Activated naive CD4-positive, alpha-beta T cell (primary cell): ENCODE results near the gene FRMD4B.
A peak's percentile ranks its signal among the peaks of the same experiment; 100 is the strongest.

Experiments
- DNase-seq, 4 experiments: peaks; one replicate each; lab custom pipeline; 2025; lab: John Stamatoyannopoulos, UW

FRMD4B gene

GRCh38 chr3:69321301-69322157, 64.4 kb downstream of the FRMD4B start:
- DNase-seq: no peak

DNA sequence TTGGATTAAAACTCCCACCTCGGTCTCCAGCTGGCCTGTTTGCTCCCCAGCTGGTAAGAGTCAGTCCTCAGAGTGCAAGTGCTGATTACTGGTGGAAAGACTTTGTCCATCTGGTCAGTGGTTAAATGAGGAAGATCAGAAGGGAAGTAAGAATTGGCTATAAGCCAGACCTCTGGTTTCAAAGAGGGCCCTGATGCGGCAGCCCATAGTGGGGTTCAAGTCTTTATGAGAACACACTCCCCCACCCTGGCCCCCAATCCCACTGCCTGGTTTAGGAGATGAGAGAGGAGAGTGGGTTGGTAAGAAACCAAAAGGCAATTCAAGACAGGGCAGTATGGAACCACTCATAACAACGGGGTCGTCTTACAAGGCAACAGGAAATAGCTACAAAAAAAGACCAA, 65.0 kb downstream of the FRMD4B start:
- no peak for DNase-seq

- DNase-seq: no peak
These were observed 66.2 kb downstream of the FRMD4B start for GRCh38 chr3:69319652-69320051.

GRCh38 chr3:69318410-69318809, 67.5 kb downstream of the FRMD4B start:
- DNase-seq: no peak

- no peak for DNase-seq
These were observed 72.6 kb downstream of the FRMD4B start for GRCh38 chr3:69313251-69313650.

- no peak for DNase-seq
These were observed 76.1 kb downstream of the FRMD4B start for GRCh38 chr3:69309814-69310213.

GRCh38 chr3:69306239-69307185, 79.4 kb downstream of the FRMD4B start:
- peak; percentile 1 to 33 (median 20) for DNase-seq

DNA sequence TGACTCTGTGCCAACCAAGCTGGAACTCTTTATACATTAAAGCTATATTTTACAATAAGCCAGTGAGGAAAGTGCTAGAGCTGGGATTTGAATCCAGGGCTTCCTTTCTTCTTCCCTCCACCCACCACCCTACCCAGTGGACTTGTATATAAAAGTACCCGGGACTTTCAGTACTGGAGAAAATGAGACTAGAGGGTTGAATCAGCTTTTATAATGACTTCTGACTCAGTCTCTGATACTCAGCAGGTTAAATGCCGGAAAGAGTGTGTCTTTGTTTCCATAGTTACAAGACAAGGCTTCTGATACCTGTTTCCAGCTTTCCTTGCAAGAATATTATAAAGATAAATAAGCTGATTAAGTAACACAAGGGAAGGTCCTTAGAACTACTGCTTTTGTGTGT, 80.9 kb downstream of the FRMD4B start:
- DNase-seq: no peak

- no peak for DNase-seq
These were observed 81.5 kb downstream of the FRMD4B start for GRCh38 chr3:69304396-69304795.

DNA sequence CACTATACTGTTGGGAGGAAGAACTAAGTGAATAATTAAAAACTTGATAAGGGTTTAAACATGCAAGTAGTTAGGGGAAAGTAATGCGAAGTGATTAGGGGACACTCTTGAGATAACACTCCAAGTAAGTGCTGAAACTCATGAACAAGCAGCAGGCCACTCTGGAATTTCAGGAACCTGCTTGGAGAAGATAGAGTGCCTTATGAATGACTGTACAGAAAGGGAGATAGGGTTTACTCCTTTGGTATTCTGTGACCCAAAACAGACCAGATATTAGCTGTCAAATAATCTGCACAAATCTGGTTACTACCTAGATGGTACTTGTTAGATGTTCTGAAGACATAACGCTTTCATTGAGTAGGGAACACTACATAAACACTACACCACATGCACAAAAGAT, 85.6 kb downstream of the FRMD4B start:
- no peak for DNase-seq

GRCh38 chr3:69299344-69299743, 86.5 kb downstream of the FRMD4B start:
- no peak for DNase-seq

DNA sequence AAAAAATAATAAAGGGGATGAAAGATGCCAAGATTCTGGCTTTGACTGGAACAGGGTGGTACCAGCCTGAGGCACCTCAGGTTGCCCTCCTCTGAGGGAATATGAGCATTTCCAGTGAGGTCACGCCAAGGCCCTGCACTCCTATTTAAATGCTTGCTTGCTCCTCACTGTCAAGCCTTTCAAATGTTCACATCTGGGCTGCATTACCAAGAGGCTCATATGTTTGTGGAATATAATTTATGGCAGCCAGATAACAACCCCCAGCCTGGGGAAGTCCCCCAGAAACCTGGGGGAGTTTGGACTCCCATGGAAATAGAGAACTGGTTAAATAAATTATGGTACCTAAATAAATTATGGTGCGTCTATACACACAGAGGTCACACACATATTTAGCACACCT, 88.4 kb downstream of the FRMD4B start:
- DNase-seq: no peak

DNA sequence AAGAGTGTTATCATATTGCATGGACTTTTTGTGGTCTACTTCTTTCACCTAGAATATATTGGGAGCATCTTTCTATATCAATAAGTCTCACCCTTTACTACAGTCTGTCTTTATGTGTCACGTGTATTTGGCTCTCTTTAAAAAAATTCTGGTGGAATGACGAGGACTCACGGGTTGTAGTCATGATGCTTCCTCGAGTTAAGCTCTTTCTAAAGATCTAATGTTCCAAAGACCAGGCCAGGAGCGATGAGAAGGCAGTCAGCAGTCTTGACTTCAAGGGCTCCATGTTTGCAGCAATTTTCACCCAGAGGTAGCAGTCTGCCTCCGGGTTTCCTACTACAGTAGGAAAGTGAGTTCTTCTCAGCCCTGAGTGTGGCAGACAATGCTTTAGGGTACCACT, 88.9 kb downstream of the FRMD4B start:
- DNase-seq: no peak

GRCh38 chr3:69294014-69294766, 91.7 kb downstream of the FRMD4B start:
- DNase-seq: no peak

GRCh38 chr3:69292959-69293574, 92.8 kb downstream of the FRMD4B start:
- no peak for DNase-seq

GRCh38 chr3:69292185-69292584, 93.7 kb downstream of the FRMD4B start:
- DNase-seq: no peak

GRCh38 chr3:69290430-69290829, 95.5 kb downstream of the FRMD4B start:
- no peak for DNase-seq

DNA sequence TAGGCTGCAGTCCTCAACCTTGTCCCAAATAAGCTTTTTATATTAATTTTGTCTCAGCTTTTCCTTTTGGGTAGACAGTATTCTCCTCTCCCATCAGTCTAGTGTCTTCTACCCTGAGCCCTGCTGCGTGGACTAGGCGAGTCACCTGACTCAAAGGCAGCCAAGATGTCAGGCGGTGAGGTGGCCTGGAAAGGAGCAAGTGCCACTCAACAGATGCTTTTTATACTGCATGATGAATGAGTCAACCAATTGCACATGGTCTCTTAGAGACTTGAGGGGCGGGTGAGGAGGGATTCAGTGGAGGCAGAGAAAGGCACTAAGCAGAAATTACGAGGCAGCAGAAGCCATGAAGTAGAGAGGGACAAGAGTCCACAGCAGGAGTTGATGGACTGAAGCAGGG, 95.9 kb downstream of the FRMD4B start:
- DNase-seq: no peak

DNA sequence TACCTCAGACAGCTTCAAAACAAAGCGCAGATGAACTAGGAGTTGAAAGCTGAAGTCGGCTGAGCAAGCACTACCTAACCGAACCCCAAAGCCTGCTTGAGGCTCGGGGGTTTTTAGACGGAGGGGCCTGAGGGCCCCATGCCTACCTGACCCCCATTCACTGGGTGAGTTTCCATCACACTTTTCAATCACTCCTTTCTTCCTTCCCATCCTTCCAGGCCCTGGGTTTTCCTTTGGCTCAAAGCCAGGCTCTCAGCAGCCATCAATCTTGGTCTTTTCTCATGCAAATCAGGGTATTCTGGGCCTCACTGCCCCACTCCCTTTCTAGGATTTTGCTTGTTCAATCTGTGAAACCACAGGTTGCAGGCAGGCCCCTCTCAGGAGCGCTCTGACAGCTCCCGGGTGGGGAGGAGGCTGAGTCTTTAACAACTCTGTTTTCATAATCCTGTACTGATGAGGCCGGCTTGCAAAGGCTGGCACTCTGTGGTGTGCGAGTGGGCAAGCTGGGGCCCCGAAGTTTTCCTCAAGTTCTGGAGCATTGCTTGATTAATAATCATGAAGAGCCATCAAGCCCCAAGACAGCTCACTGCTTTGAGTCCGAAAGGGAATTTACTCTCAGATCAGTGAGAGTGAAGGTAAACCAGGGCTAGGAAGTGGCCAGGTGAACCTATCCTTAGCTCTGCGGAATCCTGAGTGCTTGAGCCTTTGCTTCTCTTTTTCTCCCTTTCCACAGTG, 97.6 kb downstream of the FRMD4B start:
- no peak for DNase-seq

DNA sequence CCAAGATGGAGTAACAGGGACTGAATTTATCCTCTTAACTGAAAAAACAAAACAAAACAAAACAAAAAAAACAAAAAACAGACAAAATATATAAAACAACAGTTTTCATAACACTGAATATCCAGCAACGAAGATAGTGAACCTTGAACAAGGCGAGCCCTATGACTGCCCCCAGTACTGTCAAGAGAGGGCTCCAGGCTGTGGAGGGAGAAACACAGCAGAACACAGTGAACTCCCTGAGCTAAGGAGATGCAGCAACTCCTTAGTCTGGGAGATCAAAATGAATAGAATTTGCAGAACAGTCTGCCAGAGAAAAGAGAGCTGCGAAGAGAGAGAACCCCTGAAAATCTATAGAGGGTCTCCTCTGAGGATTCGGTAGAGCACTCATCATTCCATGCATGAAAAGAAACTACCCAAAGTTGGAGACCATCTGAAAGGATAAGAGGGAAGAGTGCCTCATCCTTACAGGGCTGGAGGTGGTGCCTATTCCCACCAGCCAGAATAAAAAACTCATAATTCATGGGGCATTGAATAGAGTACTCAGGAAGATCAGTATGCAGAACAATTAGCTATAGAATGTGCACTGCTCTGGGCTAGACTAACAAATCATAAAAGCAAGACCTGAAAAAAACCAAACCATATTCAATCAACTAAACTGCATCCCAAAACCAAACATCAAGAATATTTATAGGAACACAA, 101.8 kb downstream of the FRMD4B start:
- DNase-seq: no peak
